Psoas muscle (tissue), 8 donors: ENCODE measurements around the gene VIPAS39. TPM values are rescaled to one million over a fixed set of nuclear protein-coding genes. Genes with fewer than 3 reads are reported as not detected.

Experiments
- ATAC-seq, 4 donors: fragments of 200-7000 bp; cut with Tn5 transposase; one replicate each; pipeline ENCODE4 v1.9.1; 2020; ENCODE audit warnings: moderate library complexity in 3 of 4, mild to moderate bottlenecking in 2 of 4
- DNase-seq, 2 donors: peaks; one replicate each; pipeline ENCODE4 v3.0.0-alpha.2; 2020
- H3K27ac ChIP-seq: fragments of 200-600 bp; one replicate; pipeline ENCODE4 v1.8.0; 2022
- H3K27me3 ChIP-seq, 3 donors: fragments of 200-600 bp in 1 of 3; one replicate each; pipeline versions ENCODE4 v1.6.1 to v1.8.0; 2013 to 2022; ENCODE audit warnings: low read length in 2 of 3, mild to moderate bottlenecking in 2 of 3, moderate library complexity in 1 of 3; ENCODE audit not compliant: insufficient read depth in 3 of 3
- H3K36me3 ChIP-seq, 2 donors: fragments of 200-600 bp in 1 of 2; one replicate each; pipeline versions ENCODE4 v1.6.1 to v1.8.0; 2013 to 2022; ENCODE audit warnings: low read depth in 1 of 2, mild to moderate bottlenecking in 1 of 2, moderate library complexity in 1 of 2; ENCODE audit not compliant: insufficient read depth in 1 of 2
- H3K4me1 ChIP-seq: fragments of 200-600 bp; one replicate; pipeline ENCODE4 v1.8.0; 2022
- H3K4me3 ChIP-seq: fragments of 200-600 bp; one replicate; pipeline ENCODE4 v1.8.0; 2022; ENCODE audit warnings: mild to moderate bottlenecking
- H3K9me3 ChIP-seq: fragments of 200-600 bp; one replicate; pipeline ENCODE4 v1.8.0; 2022
- CTCF ChIP-seq: fragments of 200-600 bp; IDR thresholded peaks from one replicate; pipeline ENCODE4 v1.8.0; 2022; ENCODE audit warnings: antibody characterized with exemption
- WGBS, 3 donors: extraction: QIAGEN DNeasy Blood & Tissue Kit; methylation state at CpG; one replicate each; pipeline versions ENCODE4 v1.1.6 to v1.1.7; 2013; 5-methylcytosine and 5-hydroxymethylcytosine counted together
- intact Hi-C, 2 donors: fragments of 100-400 bp; cut with DNase I; formaldehyde crosslinking; loops; one replicate each; pipeline versions ENCODE4 v1.11.0 to v1.14.2; 2022
- polyA plus RNA-seq, 3 donors: library from polyadenylated mRNA; stranded (reverse); fragments of 200-250 nt; gene quantifications; one replicate each; pipeline ENCODE4 v1.2.3, GENCODE V29; 2013
- total RNA-seq, 4 donors: library from RNA; stranded (reverse); fragmentation: NEBNext Ultra II Directional in 2 of 4; extraction: Animal tissue kit (Norgen Biotek cat#: 25700) in 2 of 4; gene quantifications; one replicate each; pipeline versions ENCODE4 v1.2.1 to v1.2.4, GENCODE V29; 2021 to 2023
- donor health status: healthy with polysubstance abuse.
- donor health status: DM: no; HTN: no; CAD: no; lungs with moderate emphysema.
- donor health status: Bipolar disorder and iron deficiency.
- donor health status: healthy.
- donor health status: DM: yes; HTN: yes; CAD: no.
- donor health status: DM: no; HTN: no; CAD: no.
- donor health status: DM: no; HTN: no; CAD: no.
- donor health status: DM: yes; HTN: yes; CAD: no.

VIPAS39 gene
- total and polyA plus RNA-seq, 7 donors, result 9.6 to 22.2 (median 12.5) TPM

- no peak overlapping the region for H3K27ac ChIP-seq
- H3K36me3 ChIP-seq, result no peaks in the 10 kb centered on the region
- intact Hi-C loops, result no loop called here
- no peak overlapping the region for H3K4me3 ChIP-seq
- H3K27me3 ChIP-seq, result no peaks in the 10 kb centered on the region
- no peaks in the 10 kb centered on the region for H3K9me3 ChIP-seq
- DNase-seq (no peak), ATAC-seq (no peak)
- WGBS, 3 donors, result 70 to 83% (median 75%) methylated on average over 6 of the region's 6 CpGs
- H3K4me1 ChIP-seq, result no peaks in the 10 kb centered on the region
- no peak for TF ChIP-seq CTCF
These were observed 50.7 kb downstream of the VIPAS39 start for GRCh38 chr14:77406718-77407117.

GRCh38 chr14:77406086-77406485, 51.3 kb downstream of the VIPAS39 start:
- H3K27me3 ChIP-seq, result no peaks in the 10 kb centered on the region
- no peak overlapping the region for H3K27ac ChIP-seq
- no peaks in the 10 kb centered on the region for H3K9me3 ChIP-seq
- no peaks in the 10 kb centered on the region for H3K36me3 ChIP-seq
- TF ChIP-seq CTCF, result no peak
- no peak overlapping the region for H3K4me3 ChIP-seq
- 63 to 71% (median 71%) methylated on average over 3 of the region's 3 CpGs for WGBS, 3 donors
- H3K4me1 ChIP-seq, result no peaks in the 10 kb centered on the region
- ATAC-seq (no peak), DNase-seq (no peak)
- intact Hi-C loops, result no loop called here

GRCh38 chr14:77403768-77404167, 53.6 kb downstream of the VIPAS39 start:
- Histone ChIP-seq H3K4me1 (no peaks in the 10 kb centered on the region), H3K9me3 (no peaks in the 10 kb centered on the region), H3K36me3 (no peaks in the 10 kb centered on the region), H3K27me3 (no peaks in the 10 kb centered on the region), H3K4me3 (no peak overlapping the region), H3K27ac (no peak overlapping the region)
- TF ChIP-seq CTCF, result no peak
- 80 to 81% (median 80%) methylated on average over 3 of the region's 3 CpGs for WGBS, 3 donors
- DNase-seq, result no peak
- ATAC-seq, result no peak
- intact Hi-C loops, result no loop called here

- intact Hi-C loops, result no loop called here
These were observed 57.2 kb downstream of the VIPAS39 start for GRCh38 chr14:77400216-77400615.

More at GRCh38 chr14:77400216-77400615, 57.2 kb downstream of the VIPAS39 start:
- Histone ChIP-seq H3K36me3 (no peaks in the 10 kb centered on the region), H3K9me3 (no peaks in the 10 kb centered on the region), H3K4me3 (no peak overlapping the region), H3K4me1 (no peaks in the 10 kb centered on the region), H3K27me3 (no peaks in the 10 kb centered on the region), H3K27ac (no peak overlapping the region)
- DNase-seq (no peak), ATAC-seq (no peak)
- WGBS, 3 donors, result 86 to 88% (median 87%) methylated on average over 6 of the region's 6 CpGs
- no peak for TF ChIP-seq CTCF
